Ishikawa (cell line): ENCODE measurements around the gene AVEN.

ENCODE experiments used
- CEBPB ChIP-seq: IDR thresholded peaks from 2 replicates; pipeline ENCODE4 v1.6.1; 2012
- EGR1 ChIP-seq: IDR thresholded peaks from 2 replicates; pipeline ENCODE4 v1.6.1; 2012
- EP300 ChIP-seq: IDR thresholded peaks from 2 replicates; pipeline ENCODE4 v1.6.1; 2012; ENCODE audit warnings: borderline replicate concordance
- FOXM1 ChIP-seq: IDR thresholded peaks from 2 replicates; pipeline ENCODE4 v1.6.1; 2012; ENCODE audit warnings: low read depth, borderline replicate concordance
- MAX ChIP-seq: IDR thresholded peaks from 2 replicates; pipeline ENCODE4 v1.6.1; 2012
- NFIC ChIP-seq: IDR thresholded peaks from 2 replicates; pipeline ENCODE4 v1.6.1; 2012
- RAD21 ChIP-seq: IDR thresholded peaks from 2 replicates; pipeline ENCODE4 v1.6.1; 2012; ENCODE audit warnings: low read depth
- REST ChIP-seq: IDR thresholded peaks from 2 replicates; pipeline ENCODE4 v1.6.1; 2012; ENCODE audit warnings: low read depth, mild to moderate bottlenecking
- TAF1 ChIP-seq: IDR thresholded peaks from 2 replicates; pipeline ENCODE4 v1.6.1; 2012; ENCODE audit warnings: low read depth, mild to moderate bottlenecking
- TCF12 ChIP-seq: IDR thresholded peaks from 2 replicates; pipeline ENCODE4 v1.6.1; 2012; ENCODE audit warnings: low read depth
- TEAD4 ChIP-seq: IDR thresholded peaks from 2 replicates; pipeline ENCODE4 v1.6.1; 2012
- USF1 ChIP-seq: IDR thresholded peaks from 2 replicates; pipeline ENCODE4 v1.6.1; 2012
- YY1 ChIP-seq: IDR thresholded peaks from 2 replicates; pipeline ENCODE4 v1.6.1; 2012; ENCODE audit warnings: low read depth

- TF ChIP-seq NFIC = no peak
- TF ChIP-seq REST = no peak
- no peak for TF ChIP-seq MAX
- no peak for TF ChIP-seq EGR1
- TF ChIP-seq TAF1 = no peak
- TF ChIP-seq YY1 = no peak
- TF ChIP-seq EP300 = no peak
- TF ChIP-seq RAD21 = no peak
- no peak for TF ChIP-seq CEBPB
- no peak for TF ChIP-seq FOXM1
- no peak for TF ChIP-seq TCF12
- TF ChIP-seq TEAD4 = no peak
- TF ChIP-seq USF1 = no peak
Observed at GRCh38 chr15:33907326-33907725, 131.7 kb downstream of the AVEN start.
